Middle frontal gyrus (tissue), 1 donor: ENCODE results near the gene HSH2D.
A peak's percentile ranks its signal among the peaks of the same experiment; 100 is the strongest.
"Not testable (repeated sequence)": the region's sequence is repeated elsewhere in the genome, so short reads cannot be mapped to it uniquely, and the experiment has no call there.

Source experiments
- DNase-seq: peaks from one replicate; pipeline ENCODE4 v3.0.0-alpha.2; 2015; ENCODE audit warnings: low spot score; ENCODE audit errors: extremely low spot score

HSH2D gene, protein sequence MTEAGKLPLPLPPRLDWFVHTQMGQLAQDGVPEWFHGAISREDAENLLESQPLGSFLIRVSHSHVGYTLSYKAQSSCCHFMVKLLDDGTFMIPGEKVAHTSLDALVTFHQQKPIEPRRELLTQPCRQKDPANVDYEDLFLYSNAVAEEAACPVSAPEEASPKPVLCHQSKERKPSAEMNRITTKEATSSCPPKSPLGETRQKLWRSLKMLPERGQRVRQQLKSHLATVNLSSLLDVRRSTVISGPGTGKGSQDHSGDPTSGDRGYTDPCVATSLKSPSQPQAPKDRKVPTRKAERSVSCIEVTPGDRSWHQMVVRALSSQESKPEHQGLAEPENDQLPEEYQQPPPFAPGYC

GRCh38 chr19:16143399-16144215 lies at the start of gene HSH2D:
Gene HSH2D (plus strand): TSS chr19:16143685. CDS start chr19:16148751, 5,066 bp downstream.
- DNase-seq: no peak

DNA sequence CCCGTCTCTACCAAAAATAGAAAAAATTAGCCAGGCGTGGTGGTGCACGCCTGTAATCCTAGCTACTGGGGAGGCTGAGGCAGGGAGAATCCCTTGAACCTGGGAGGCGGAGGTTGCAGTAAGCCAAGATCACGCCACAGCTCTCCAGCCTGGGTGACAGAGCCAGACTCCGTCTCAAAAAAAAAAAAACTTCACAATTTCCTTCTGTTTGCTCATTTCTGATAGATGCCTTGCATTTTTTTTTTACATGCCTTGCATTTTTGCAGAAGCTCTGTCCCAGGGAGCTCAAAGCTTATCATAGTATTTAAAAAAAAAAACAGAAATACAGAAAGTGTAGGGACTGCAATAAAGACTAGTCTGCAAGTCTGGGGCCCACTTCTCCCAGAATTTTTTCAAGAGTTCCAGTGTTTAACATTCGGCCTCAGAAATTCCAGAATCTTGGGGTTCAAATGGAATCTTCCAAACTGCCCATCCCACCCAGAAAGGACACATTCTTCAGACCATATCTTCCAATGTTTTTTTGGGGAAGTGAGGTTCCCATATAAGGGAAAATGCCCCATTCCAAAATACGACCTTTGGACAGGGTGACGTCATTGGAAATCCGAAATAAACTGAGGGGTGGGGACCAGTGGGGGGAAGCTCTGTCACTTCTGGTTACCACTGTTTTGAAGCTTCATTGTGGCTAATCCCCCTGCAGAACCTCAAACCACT lies 49.0 kb upstream of the HSH2D start:
- no peak for DNase-seq

- DNase-seq: no peak
These were observed 48.4 kb upstream of the HSH2D start for GRCh38 chr19:16095071-16095571.

GRCh38 chr19:16096280-16096855 lies 47.1 kb upstream of the HSH2D start:
- DNase-seq: no peak

DNA sequence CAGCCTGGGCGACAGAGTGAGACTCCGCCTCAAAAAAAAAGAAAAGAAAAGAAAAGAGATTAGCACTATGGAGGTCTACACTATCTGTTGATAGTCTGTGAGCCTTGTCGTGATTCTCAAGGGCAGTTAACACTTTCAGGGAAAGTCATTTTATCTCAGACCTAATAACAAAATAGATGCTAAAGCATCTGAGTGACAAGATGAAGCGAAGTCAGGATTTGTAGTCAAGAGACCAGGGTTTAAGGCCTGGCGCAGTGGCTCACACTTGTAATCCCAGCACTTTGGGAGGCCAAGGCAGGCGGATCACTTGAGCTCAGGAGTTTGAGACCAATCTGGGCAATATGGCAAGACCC lies 45.1 kb upstream of the HSH2D start:
- no peak for DNase-seq

DNA sequence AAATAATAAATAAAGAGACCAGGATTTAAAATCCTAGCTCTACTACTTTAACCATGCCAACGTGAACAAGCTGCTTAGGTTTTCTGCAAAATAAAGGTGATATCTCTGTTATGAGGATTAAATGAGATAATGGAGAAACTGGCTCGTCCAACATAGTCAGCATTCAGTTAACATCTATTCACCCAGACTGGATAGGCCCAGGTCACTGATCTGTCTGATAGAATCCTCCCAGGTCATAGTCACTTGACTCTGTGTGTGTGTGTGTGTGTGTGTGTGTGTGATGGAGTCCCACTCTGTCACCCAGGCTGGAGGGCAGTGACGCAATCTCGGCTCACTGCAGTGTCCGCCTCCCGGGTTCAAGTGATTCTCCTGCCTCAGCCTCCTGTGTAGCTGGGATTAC lies 44.7 kb upstream of the HSH2D start:
- DNase-seq: no peak

- not testable (repeated sequence) for DNase-seq
These were observed 44.0 kb upstream of the HSH2D start for GRCh38 chr19:16099314-16099965.

DNA sequence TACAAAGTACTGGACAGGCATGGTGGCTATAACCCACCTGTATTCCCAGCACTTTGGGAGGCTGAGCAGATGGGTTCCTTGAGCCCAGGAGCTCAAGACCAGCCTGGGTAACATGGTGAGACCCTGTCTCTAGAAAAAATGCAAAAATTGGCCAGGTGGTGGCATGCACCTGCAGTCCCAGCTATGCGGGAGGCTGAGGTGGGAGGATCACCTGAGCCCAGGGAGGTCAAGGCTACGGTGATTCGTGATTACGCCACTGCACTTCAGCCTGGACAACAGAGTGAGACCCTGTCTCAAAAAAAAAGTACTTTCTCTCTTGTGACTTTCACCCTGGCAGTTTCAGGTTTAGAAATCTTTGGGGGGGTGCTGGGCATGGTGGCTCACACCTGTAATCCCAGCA lies 43.0 kb upstream of the HSH2D start:
- DNase-seq: no peak

DNA sequence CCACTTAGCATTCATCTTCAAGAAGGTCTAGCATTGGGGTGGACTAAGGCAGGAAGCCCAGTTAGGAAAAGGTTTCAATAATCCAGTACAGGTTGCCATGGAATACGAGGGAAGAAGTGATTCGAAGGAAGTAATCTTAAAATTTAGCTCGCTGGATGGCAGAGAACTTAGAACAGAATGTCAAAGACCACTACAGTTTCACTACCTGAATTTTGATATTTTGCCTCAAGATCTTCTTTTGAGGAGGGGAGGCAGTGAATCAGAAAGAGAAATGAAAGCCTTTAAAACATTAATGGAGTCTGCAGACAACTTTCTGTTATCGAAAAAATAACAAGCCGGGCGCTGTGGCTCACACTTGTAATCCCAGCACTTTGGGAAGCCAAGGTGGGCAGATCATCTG lies 38.8 kb upstream of the HSH2D start:
- DNase-seq: no peak

GRCh38 chr19:16106121-16106520 lies 37.4 kb upstream of the HSH2D start:
- DNase-seq: no peak

DNA sequence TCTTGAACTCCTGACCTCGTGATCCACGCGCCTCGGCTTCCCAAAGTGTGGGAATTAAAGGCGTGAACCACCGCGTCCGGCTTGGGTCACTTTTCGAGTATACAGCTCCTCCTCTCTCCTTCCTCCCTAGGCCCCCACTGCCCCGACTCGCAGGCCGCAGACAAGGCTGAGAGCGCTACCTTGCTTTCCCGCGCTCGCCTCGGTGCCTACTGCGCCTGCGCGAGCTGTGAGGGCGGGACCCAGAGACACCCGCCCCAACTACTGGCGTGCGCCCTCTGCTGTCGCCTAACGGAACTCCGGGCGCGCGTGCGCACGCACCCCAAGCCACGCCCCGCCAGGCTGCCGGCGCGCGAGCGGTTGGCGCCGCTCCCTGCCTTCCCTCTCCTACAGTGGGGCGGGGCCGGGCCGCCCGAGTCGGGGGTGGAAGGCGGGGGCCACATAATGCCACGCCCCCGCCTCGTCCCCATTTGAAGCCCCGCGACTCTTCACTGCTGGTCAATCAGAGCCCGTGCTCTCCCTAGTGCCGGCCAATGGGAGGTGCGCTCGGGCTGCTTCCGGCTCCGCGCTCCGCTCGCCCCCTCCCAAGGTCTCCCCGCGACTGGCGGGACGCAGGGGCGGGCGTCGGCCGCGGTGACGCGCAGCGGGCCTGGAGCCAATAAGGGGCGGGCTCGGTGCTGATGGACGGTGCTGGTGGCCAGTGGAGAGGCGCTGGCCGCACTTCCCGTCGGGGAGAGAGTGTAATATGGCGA lies 32.2 kb upstream of the HSH2D start, which contains the start of gene RAB8A:
TSS of gene RAB8A (plus strand) at position 730 of the 749 bp plus-strand sequence. CDS start at position 743, 13 bp downstream.
- DNase-seq: peak; percentile 97

DNA sequence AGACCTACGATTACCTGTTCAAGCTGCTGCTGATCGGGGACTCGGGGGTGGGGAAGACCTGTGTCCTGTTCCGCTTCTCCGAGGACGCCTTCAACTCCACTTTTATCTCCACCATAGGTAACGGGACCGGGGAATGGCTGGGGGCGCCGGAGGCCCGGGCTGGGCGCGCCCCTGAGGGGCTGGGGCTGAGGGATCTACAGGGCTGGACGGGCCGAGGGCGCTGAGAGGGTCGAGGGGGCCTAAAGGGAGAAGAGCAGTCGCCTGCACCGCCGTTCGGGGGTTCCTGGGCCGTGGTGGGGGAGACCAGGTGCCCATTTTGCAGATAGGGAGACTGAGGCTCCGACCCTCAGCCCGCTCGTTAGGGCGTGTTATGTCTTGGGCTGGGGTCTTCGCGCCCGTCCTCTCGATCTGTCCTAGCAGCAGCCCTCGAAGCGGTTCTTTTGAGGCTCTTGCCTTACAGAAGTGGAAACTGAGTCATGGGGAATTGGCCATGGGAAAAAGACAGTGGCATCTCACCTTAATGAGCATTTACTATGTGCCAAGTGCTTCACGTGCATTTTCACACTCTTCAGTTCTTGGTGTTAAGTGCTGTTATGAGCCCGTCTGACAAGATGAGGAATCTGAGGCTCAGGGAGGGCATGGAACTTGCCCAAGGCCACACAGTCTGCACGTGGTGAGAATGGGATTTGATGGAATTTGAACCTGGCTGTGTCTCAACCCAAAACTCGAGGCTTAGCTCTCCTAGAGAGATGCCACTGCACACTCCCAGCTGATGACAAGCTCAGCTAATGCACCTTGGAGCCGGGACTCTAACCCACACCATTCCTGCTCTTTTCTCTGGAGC lies 31.4 kb upstream of the HSH2D start:
- DNase-seq: no peak

GRCh38 chr19:16112778-16113177 lies 30.7 kb upstream of the HSH2D start:
- no peak for DNase-seq

DNA sequence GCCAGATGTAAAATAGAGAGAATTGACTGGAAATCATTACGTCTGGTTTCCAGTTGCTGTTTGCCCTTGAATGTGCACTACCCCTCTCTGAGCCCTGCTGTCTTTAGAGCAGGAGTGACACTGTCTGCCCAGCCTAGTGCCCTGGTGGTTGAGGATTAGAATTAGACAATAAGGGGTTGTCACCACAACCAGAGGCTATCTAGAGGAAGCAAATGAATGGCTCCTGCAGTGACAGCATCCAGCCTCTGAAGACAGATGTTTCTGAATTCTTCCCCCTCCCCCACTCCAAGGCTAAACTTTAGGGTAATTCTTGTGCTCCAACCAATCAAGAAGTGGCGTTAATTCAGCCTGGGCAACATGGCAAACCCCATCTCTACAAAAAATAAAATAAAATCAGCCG lies 29.8 kb upstream of the HSH2D start:
- no peak for DNase-seq

GRCh38 chr19:16115301-16116039 lies 28.0 kb upstream of the HSH2D start:
- no peak for DNase-seq

DNA sequence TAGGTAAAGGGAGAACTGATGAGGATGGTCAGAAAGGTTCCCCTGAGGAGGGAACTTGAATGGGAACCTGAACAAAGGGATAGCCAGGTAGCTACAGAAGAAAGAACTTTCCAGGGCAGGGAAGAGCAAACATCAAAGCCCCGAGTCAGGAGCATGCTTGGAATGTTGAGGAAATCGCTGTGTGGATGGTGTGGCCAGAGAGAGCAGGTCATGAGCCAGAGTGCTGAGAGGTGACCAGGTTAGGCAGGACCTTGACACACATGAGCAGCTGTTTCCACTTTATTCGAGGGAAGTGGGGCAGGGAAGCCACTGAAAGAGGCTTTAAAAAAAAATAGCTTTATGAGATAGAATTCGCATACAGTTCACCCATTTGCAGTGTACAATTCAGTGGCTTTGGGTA lies 27.4 kb upstream of the HSH2D start:
- DNase-seq: no peak

- no peak for DNase-seq
These were observed 25.9 kb upstream of the HSH2D start for GRCh38 chr19:16117594-16118033.

DNA sequence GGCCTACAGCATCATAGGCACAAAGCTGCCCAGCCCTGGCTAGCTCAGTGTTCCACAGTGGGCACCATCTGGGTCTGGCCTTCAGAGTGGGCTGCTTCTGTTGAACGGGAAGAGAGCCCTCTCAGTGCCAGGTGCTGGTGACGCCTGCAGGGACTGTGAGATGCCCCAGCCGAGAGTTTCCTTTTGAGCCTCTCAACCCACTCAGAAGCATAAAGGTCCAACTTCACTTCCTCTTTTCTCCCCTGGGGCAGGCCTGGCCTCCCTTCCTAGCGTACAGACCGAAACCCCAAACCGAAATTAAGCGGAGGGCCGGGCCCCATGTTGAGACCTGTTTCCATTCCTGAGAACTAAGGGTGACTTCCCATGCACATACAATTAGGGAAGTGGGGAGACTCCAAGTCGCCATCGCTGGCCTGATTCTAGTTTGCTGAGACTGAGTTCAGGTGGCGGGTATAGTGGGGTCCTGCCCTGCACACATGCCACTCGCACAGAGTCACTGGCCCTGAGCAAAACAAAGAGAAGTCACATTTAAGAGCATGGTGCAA lies 24.9 kb upstream of the HSH2D start:
- DNase-seq: no peak
